ENCODE measurements around the gene SLC18B1. TPM values are rescaled to one million over a fixed set of nuclear protein-coding genes. Genes with fewer than 3 reads are reported as not detected.

The SLC18B1 gene
- total and polyA plus RNA-seq, 2 of the 13 experiments (the other 11 are each of a cell fraction or from before 2014, with no cell fraction given), result 11.4 to 13.8 TPM

- ATAC-seq, result no peak
- H3K27ac ChIP-seq (ENCODE audit: extremely low read length, insufficient read depth, low read length), result no peak overlapping the region
- no peaks in the 10 kb centered on the region for H3K79me2 ChIP-seq (ENCODE audit: insufficient read depth, low read length)
- no TSS peak for BruUV-seq (replicated peaks)
- no peaks in the 10 kb centered on the region; the same call in 1 of the 2 replicates for H3K4me1 ChIP-seq (ENCODE audit: insufficient read depth, low read length)
- intact Hi-C loops (cut with micrococcal nuclease; ENCODE audit: unreplicated experiment) (no loop called here), in situ Hi-C loops (cut with HindIII; ENCODE audit: extremely low pct_ligation_motif_present, low pct_unique_long_range_greater_than_20kb) (no loop called here)
- FAIRE-seq, result no peak
- ChIA-PET POLR2A (no interaction called here), CTCF (ENCODE audit: low intra/inter-chr PET ratio, low total read pairs) (no interaction called here)
- no peak overlapping the region for H3K9ac ChIP-seq (ENCODE audit: insufficient read depth, low read depth, low read length)
- H3K9me3 ChIP-seq (ENCODE audit: low read length), result no peaks in the 10 kb centered on the region
- no peak overlapping the region for H3K4me2 ChIP-seq (ENCODE audit: low read depth, low read length)
- no peak overlapping the region for H3K4me3 ChIP-seq (replicated peaks in 1 of 3; ENCODE audit: insufficient read depth in 1 of 3, low read depth in 2 of 3, low read length in 3 of 3)
- no peak for DNase-seq (ENCODE audit: low spot score)
- TF ChIP-seq ESRRA (CRISPR knock-in tag; IDR thresholded peaks at IDR 0.05; ENCODE audit: low read depth) (no peak), GTF2F1 (IDR thresholded peaks at IDR 0.05; ENCODE audit: low read length) (no peak), ZNF639 (CRISPR knock-in tag; conservative IDR thresholded peaks at IDR 0.05) (no peak)
- H3K36me3 ChIP-seq (replicated peaks in 1 of 2; ENCODE audit: control insufficient read depth in 1 of 2, insufficient read depth in 2 of 2, low read length in 2 of 2), result no peaks in the 10 kb centered on the region
- WGBS (ENCODE audit: low lambda C conversion rate), result 53% methylated on average over 4 of the region's 4 CpGs
- no peaks in the 10 kb centered on the region for H3K27me3 ChIP-seq (ENCODE audit: control insufficient read depth in 1 of 2, insufficient read depth in 2 of 2, low read length in 2 of 2)
- H4K20me1 ChIP-seq (ENCODE audit: insufficient read depth, low read length), result no peaks in the 10 kb centered on the region
- H2AFZ ChIP-seq (ENCODE audit: low read length), result no peak overlapping the region
These were observed 47.1 kb downstream of the SLC18B1 start for GRCh38 chr6:132751306-132751705.

GRCh38 chr6:132750455-132751248, 47.8 kb downstream of the SLC18B1 start:
- FAIRE-seq (no peak), DNase-seq (ENCODE audit: low spot score) (no peak), ATAC-seq (no peak)
- 36% methylated on average over 8 of the region's 8 CpGs for WGBS (ENCODE audit: low lambda C conversion rate)
- H3K9ac ChIP-seq (ENCODE audit: insufficient read depth, low read depth, low read length), result no peak overlapping the region
- no peak overlapping the region for H3K4me2 ChIP-seq (ENCODE audit: low read depth, low read length)
- H3K79me2 ChIP-seq (ENCODE audit: insufficient read depth, low read length), result no peaks in the 10 kb centered on the region
- H3K4me1 ChIP-seq (ENCODE audit: insufficient read depth, low read length), result no peaks in the 10 kb centered on the region; the same call in 1 of the 2 replicates
- H3K27ac ChIP-seq (ENCODE audit: extremely low read length, insufficient read depth, low read length), result no peak overlapping the region
- intact Hi-C loops (cut with micrococcal nuclease; ENCODE audit: unreplicated experiment) (no loop called here), in situ Hi-C loops (cut with HindIII; ENCODE audit: extremely low pct_ligation_motif_present, low pct_unique_long_range_greater_than_20kb) (no loop called here)
- POLR2A ChIA-PET, result no interaction called here
- no peaks in the 10 kb centered on the region for H4K20me1 ChIP-seq (ENCODE audit: insufficient read depth, low read length)
- H3K27me3 ChIP-seq (ENCODE audit: control insufficient read depth in 1 of 2, insufficient read depth in 2 of 2, low read length in 2 of 2), result no peaks in the 10 kb centered on the region
- H3K36me3 ChIP-seq (replicated peaks in 1 of 2; ENCODE audit: control insufficient read depth in 1 of 2, insufficient read depth in 2 of 2, low read length in 2 of 2), result no peaks in the 10 kb centered on the region
- BruUV-seq (replicated peaks), result no TSS peak
- no peak overlapping the region for H2AFZ ChIP-seq (ENCODE audit: low read length)
- H3K9me3 ChIP-seq (ENCODE audit: low read length), result no peaks in the 10 kb centered on the region
- H3K4me3 ChIP-seq (replicated peaks in 1 of 3; ENCODE audit: insufficient read depth in 1 of 3, low read depth in 2 of 3, low read length in 3 of 3), result no peak overlapping the region
- CTCF ChIA-PET (ENCODE audit: low intra/inter-chr PET ratio, low total read pairs), result no interaction called here
- TF ChIP-seq ZNF546 (CRISPR knock-in tag; conservative IDR thresholded peaks at IDR 0.05), result no peak
- TF ChIP-seq SNAPC4 (CRISPR knock-in tag; IDR thresholded peaks at IDR 0.05), result no peak
- TF ChIP-seq ZNF251 (CRISPR knock-in tag; IDR thresholded peaks at IDR 0.05), result no peak
- TF ChIP-seq ZFP1 (CRISPR knock-in tag; IDR thresholded peaks at IDR 0.05), result no peak
- no peak for TF ChIP-seq HMGXB4 (CRISPR knock-in tag; IDR thresholded peaks at IDR 0.05; ENCODE audit: borderline replicate concordance in 1 of 2, low read depth in 1 of 2)

Data from HepG2 (cell line).